ENCODE measurements around the gene KLC4. TPM values are rescaled to one million over a fixed set of nuclear protein-coding genes. Genes with fewer than 3 reads are reported as not detected.

KLC4 gene
- total RNA-seq (10 to 100 TPM; 26.3 to 34.2 (median 28.3) TPM), polyA plus RNA-seq (10 to 100 TPM; 17.9 to 43.7 TPM)
- long read RNA-seq, donor 1, transcript KLC4-202 (16 exons, 2,404 nt): major isoform, 13 of 22 reads
- long read RNA-seq, donor 1, partial matches to known transcripts: 3 of 22 reads
- long read RNA-seq, donor 1, other reads (novel, unspliced or antisense): 3 of 22 reads
- long read RNA-seq, donor 2, transcript KLC4-202 (16 exons, 2,404 nt): major isoform, 22 of 50 reads
- long read RNA-seq, donor 2, partial matches to known transcripts: 12 of 50 reads
- long read RNA-seq, donor 2, other reads (novel, unspliced or antisense): 13 of 50 reads
- long read RNA-seq, donor 3, transcript KLC4-202 (16 exons, 2,404 nt): major isoform, 19 of 31 reads
- long read RNA-seq, donor 3, partial matches to known transcripts: 8 of 31 reads
- long read RNA-seq, donor 3, other reads (novel, unspliced or antisense): 2 of 31 reads

- no peaks in the 10 kb centered on the region for H3K27me3 ChIP-seq
- no peak for TF ChIP-seq CTCF (IDR thresholded peaks at IDR 0.05)
- H3K4me3 ChIP-seq: peak within 1 kb of the TSS; percentile 73 to 96 (median 85)
- peak; percentile 95 to 99 (median 98) for ATAC-seq
- peaks cover 8 to 33% (median 30%) of the 10 kb centered on the region in 9 donors for H3K4me1 ChIP-seq
- no peaks in the 10 kb centered on the region for H3K9me3 ChIP-seq
- H3K27ac ChIP-seq: peak within 1 kb of the TSS; percentile 72 to 97 (median 89)
- DNase-seq: peak; percentile 96 to 99
- intact Hi-C loops (cut with DNase I): loop anchor here in 6 of 10 donors (1.0 to 10.0 kb wide), 8 partner anchors 37 to 155 kb away; partner anchors contain the start of genes CNPY3 (in 2 of the 6), KLHDC3 (in 2 of the 6), MEA1 (in 2 of the 6) and PEX6 (in 1 of the 6)
- peaks cover 0 to 67% (median 17%) of the 10 kb centered on the region in 9 donors for H3K36me3 ChIP-seq
- 0% methylated on average over 64 of the region's 64 CpGs for WGBS, 2 donors
Observed at GRCh38 chr6:43059168-43060033, at the start of gene KLC4, which contains the start of gene MRPL2. Gene KLC4 (plus strand): TSS chr6:43059631. CDS start chr6:43061336, 1,705 bp downstream. Gene MRPL2 (minus strand): TSS chr6:43059434. CDS start chr6:43059381, 53 bp downstream.

- 74 to 82% methylated on average over 6 of the region's 6 CpGs for WGBS, 2 donors
- Histone ChIP-seq H3K27ac (no peak overlapping the region), H3K4me3 (no peak overlapping the region), H3K27me3 (no peaks in the 10 kb centered on the region), H3K4me1 (peaks cover 11 to 35% (median 31%) of the 10 kb centered on the region in 9 donors), H3K36me3 (peaks cover 0 to 66% (median 31%) of the 10 kb centered on the region in 9 donors), H3K9me3 (no peaks in the 10 kb centered on the region)
- ATAC-seq (no peak), DNase-seq (no peak)
- intact Hi-C loops (cut with DNase I): loop anchor here in 4 of 10 donors (5.0 kb wide), 4 partner anchors 41 to 161 kb away; partner anchors contain the start of genes CUL7 (in 1 of the 4), KLC4 (in 1 of the 4), MRPL2 (in 1 of the 4) and SRF (in 1 of the 4)
- TF ChIP-seq CTCF (IDR thresholded peaks at IDR 0.05): no peak
Observed at GRCh38 chr6:43011207-43011606, 48.2 kb upstream of the KLC4 start.

- Histone ChIP-seq H3K27me3 (no peaks in the 10 kb centered on the region), H3K4me1 (peaks cover 12 to 47% (median 43%) of the 10 kb centered on the region in 9 donors), H3K36me3 (peaks cover 0 to 59% (median 27%) of the 10 kb centered on the region in 9 donors), H3K9me3 (no peaks in the 10 kb centered on the region), H3K27ac (peak overlapping the region in 4 of 10 donors; percentile 10 to 90 (median 84)), H3K4me3 (peak overlapping the region in 1 of 10 donors; percentile 77)
- WGBS, 2 donors: 76 to 84% methylated on average over 6 of the region's 6 CpGs
- DNase-seq (no peak), ATAC-seq (no peak)
- intact Hi-C loops (cut with DNase I): loop anchor here in 4 of 10 donors (5.0 kb wide), 4 partner anchors 40 to 160 kb away; partner anchors contain the start of genes CUL7 (in 1 of the 4), KLC4 (in 1 of the 4), MRPL2 (in 1 of the 4) and SRF (in 1 of the 4)
- no peak for TF ChIP-seq CTCF (IDR thresholded peaks at IDR 0.05)
Observed at GRCh38 chr6:43012364-43012763, 47.1 kb upstream of the KLC4 start.

Measured in heart right ventricle (tissue), 16 donors.